Activated T-helper 17 cell treated with anti-CD3 and anti-CD28 coated beads, Interleukin-2, amount 50 U/mL, for 72 hours (primary cell): ENCODE data around the gene KRT32. TPM values are rescaled to one million over a fixed set of nuclear protein-coding genes. Genes with fewer than 3 reads are reported as not detected.

Experiments used
- ATAC-seq: fragments of 150-1000 bp; cut with Tn5 transposase; replicated peaks from 2 replicates; pipeline ENCODE4 v1.10.0; 2021; ENCODE audit warnings: mild to moderate bottlenecking, moderate library complexity
- H3K27ac Mint-ChIP-seq: one replicate; pipeline ENCODE4 v1.8.0; 2022; ENCODE audit warnings: mixed read lengths
- H3K27me3 Mint-ChIP-seq: one replicate; pipeline ENCODE4 v1.8.0; 2022; ENCODE audit warnings: mixed read lengths
- H3K36me3 Mint-ChIP-seq: one replicate; pipeline ENCODE4 v1.8.0; 2022; ENCODE audit warnings: low read depth, mild to moderate bottlenecking, mixed read lengths
- H3K4me1 Mint-ChIP-seq: one replicate; pipeline ENCODE4 v1.8.0; 2022; ENCODE audit warnings: mixed read lengths
- H3K4me3 Mint-ChIP-seq: one replicate; pipeline ENCODE4 v1.8.0; 2022; ENCODE audit warnings: mild to moderate bottlenecking, mixed read lengths
- H3K9me3 Mint-ChIP-seq: one replicate; pipeline ENCODE4 v1.8.0; 2022; ENCODE audit warnings: mixed read lengths
- total RNA-seq, 2 donors: library from RNA; stranded (reverse); gene quantifications; one replicate each; pipeline ENCODE4 v1.2.3, GENCODE V29; 2022

KRT32 gene
- total RNA-seq, 2 donors from 2014 or later: not detected

- Mint-ChIP-seq H3K27me3 (no peaks in the 10 kb centered on the region), H3K4me1 (peaks cover 6% of the 10 kb centered on the region), H3K36me3 (no peaks in the 10 kb centered on the region), H3K4me3 (no peak overlapping the region), H3K27ac (no peak overlapping the region), H3K9me3 (no peaks in the 10 kb centered on the region)
- no peak for ATAC-seq
Measured at GRCh38 chr17:41503202-41503601, 36.0 kb upstream of the KRT32 start.

DNA sequence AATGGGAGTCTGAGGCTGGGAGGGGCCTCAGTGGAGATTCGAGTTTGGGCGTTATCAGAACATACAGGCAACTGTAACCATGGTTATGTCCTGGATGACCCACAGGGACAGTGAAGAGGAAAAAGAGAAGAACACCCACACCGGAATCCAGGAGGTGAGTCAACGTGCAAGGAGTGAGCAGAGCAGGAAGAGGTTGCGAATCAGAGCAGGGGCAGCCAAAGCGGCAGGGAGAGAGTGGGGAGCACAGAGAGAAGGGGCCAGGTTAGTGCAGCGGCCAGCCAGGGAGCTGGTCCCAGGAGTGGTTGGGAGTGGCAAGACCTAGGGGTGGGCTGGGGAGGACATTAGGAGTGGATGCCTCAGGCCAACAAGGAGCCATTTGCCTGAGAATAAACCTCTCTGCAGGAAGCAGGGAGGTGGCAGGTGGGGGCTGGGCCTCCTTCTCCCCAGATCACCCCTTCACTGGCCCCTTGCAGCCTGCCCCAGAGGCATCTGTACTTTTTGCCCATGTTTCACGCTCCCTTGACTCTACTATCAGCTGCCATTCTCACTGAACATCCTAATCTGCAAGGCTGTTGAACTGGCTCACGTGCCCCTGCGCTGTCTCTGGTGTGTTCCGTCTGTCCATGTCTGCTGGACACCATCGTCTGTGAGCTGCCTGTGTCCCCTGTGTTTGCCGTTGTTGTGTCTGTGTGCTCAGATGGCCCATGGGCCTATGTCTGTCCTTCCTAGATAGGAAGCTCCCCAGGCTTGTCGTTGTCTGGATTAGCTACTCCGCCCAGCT is 33.1 kb upstream of the KRT32 start:
- Mint-ChIP-seq H3K9me3 (no peaks in the 10 kb centered on the region), H3K27me3 (no peaks in the 10 kb centered on the region), H3K36me3 (no peaks in the 10 kb centered on the region), H3K27ac (peak overlapping the region; percentile 30), H3K4me3 (no peak overlapping the region), H3K4me1 (peaks cover 13% of the 10 kb centered on the region)
- peak; percentile 50 for ATAC-seq

- H3K27me3 Mint-ChIP-seq: no peaks in the 10 kb centered on the region
- H3K36me3 Mint-ChIP-seq: no peaks in the 10 kb centered on the region
- peaks cover 13% of the 10 kb centered on the region for H3K4me1 Mint-ChIP-seq
- peak overlapping the region; percentile 30 for H3K27ac Mint-ChIP-seq
- H3K4me3 Mint-ChIP-seq: no peak overlapping the region
- H3K9me3 Mint-ChIP-seq: no peaks in the 10 kb centered on the region
- no peak for ATAC-seq
Measured at GRCh38 chr17:41499714-41500113, 32.5 kb upstream of the KRT32 start.

DNA sequence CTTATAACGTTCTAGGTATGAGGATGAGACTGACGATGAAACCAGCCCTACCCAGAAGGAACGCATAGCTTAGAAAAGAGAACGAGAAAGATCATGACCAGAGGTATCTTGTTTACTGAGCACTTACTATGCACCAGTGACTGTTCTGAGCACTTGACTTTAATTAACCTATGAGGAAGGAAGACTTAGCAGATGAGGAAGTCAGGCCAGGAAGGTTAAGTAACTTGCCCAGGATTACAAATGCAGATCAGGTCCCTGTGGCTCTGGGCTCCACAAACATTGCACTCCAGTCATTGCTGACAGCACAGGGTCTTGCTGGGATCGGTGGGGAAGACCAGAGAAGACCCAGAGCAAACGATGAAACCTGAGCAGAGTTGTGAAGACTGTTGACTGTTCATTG is 31.1 kb upstream of the KRT32 start:
- Mint-ChIP-seq H3K4me3 (no peak overlapping the region), H3K9me3 (no peaks in the 10 kb centered on the region), H3K4me1 (peaks cover 13% of the 10 kb centered on the region), H3K27me3 (no peaks in the 10 kb centered on the region), H3K36me3 (no peaks in the 10 kb centered on the region), H3K27ac (no peak overlapping the region)
- no peak for ATAC-seq

DNA sequence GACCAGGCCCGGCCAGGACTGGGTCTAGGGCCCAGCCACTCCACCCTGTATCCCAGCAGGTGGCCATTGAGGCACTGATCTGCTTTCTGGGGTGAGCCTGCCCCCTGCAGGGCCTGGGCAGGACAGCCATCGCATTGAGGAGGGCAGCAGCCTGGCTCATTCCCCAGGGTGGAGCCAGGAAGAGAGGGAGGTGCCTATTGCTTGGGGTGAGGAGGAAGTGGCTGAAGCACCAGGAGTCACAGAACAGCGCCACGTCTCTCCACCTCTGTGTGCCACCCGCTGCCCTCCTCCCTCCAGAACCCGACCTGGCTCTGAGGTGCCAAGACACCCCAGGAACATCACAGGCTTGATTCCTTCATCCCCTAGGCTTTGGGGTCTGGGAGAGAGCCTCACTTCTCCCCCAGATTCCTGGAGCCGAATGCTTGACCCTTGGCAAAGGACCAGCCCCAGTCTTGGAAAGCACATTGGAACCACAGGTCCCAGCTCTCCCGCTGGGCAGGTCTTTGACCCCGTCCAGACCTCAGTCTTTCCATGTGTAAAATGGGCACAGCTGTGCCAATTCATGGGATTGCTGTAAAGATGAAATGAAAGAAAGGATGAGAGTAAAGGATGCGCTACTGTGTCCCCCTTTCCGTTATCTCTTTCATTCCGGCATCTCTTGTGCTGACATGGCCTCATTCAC is 29.8 kb upstream of the KRT32 start:
- peak; percentile 98 for ATAC-seq
- Mint-ChIP-seq H3K4me3 (peak overlapping the region; percentile 34), H3K9me3 (no peaks in the 10 kb centered on the region), H3K27me3 (no peaks in the 10 kb centered on the region), H3K27ac (peak overlapping the region; percentile 84), H3K36me3 (no peaks in the 10 kb centered on the region), H3K4me1 (peaks cover 13% of the 10 kb centered on the region)

GRCh38 chr17:41494524-41494923 is 27.3 kb upstream of the KRT32 start:
- Mint-ChIP-seq H3K4me1 (peaks cover 7% of the 10 kb centered on the region), H3K36me3 (no peaks in the 10 kb centered on the region), H3K27me3 (no peaks in the 10 kb centered on the region), H3K9me3 (no peaks in the 10 kb centered on the region), H3K4me3 (no peak overlapping the region), H3K27ac (no peak overlapping the region)
- no peak for ATAC-seq

DNA sequence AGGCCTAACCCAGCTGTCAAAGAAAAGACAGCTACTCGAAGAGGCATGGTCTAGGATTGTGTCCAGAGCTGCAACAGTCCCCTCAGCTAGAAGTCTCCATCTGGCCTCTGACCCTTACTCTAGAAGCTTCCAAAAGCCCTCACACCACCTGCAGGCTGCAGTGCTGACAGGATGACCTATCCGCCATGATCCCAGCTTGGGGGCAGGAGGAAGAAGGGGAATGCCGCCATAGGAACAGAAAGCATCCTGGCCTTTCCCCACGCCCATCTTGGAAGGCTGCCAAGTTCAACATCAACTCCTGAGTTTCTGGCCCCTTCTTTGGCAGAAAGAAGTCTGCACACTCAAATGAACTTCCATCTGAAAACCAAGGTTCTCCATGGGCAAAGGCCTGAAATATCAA is 25.6 kb upstream of the KRT32 start:
- Mint-ChIP-seq H3K27me3 (no peaks in the 10 kb centered on the region), H3K9me3 (no peaks in the 10 kb centered on the region), H3K4me1 (peaks cover 7% of the 10 kb centered on the region), H3K4me3 (no peak overlapping the region), H3K36me3 (no peaks in the 10 kb centered on the region), H3K27ac (no peak overlapping the region)
- ATAC-seq: no peak

GRCh38 chr17:41492351-41492750 is 25.2 kb upstream of the KRT32 start:
- H3K9me3 Mint-ChIP-seq: no peaks in the 10 kb centered on the region
- H3K36me3 Mint-ChIP-seq: no peaks in the 10 kb centered on the region
- H3K4me3 Mint-ChIP-seq: no peak overlapping the region
- no peak for ATAC-seq
- H3K27me3 Mint-ChIP-seq: no peaks in the 10 kb centered on the region
- H3K27ac Mint-ChIP-seq: peak overlapping the region; percentile 78
- peaks cover 7% of the 10 kb centered on the region for H3K4me1 Mint-ChIP-seq

GRCh38 chr17:41491476-41491875 is 24.3 kb upstream of the KRT32 start:
- H3K27me3 Mint-ChIP-seq: no peaks in the 10 kb centered on the region
- H3K9me3 Mint-ChIP-seq: no peaks in the 10 kb centered on the region

GRCh38 chr17:41490000-41490990 is 23.1 kb upstream of the KRT32 start:
- H3K27me3 Mint-ChIP-seq: no peaks in the 10 kb centered on the region

More at GRCh38 chr17:41491476-41491875, 24.3 kb upstream of the KRT32 start:
- no peak overlapping the region for H3K4me3 Mint-ChIP-seq
- ATAC-seq: no peak
- no peaks in the 10 kb centered on the region for H3K36me3 Mint-ChIP-seq
- H3K27ac Mint-ChIP-seq: peak overlapping the region; percentile 78
- peaks cover 2% of the 10 kb centered on the region for H3K4me1 Mint-ChIP-seq

DNA sequence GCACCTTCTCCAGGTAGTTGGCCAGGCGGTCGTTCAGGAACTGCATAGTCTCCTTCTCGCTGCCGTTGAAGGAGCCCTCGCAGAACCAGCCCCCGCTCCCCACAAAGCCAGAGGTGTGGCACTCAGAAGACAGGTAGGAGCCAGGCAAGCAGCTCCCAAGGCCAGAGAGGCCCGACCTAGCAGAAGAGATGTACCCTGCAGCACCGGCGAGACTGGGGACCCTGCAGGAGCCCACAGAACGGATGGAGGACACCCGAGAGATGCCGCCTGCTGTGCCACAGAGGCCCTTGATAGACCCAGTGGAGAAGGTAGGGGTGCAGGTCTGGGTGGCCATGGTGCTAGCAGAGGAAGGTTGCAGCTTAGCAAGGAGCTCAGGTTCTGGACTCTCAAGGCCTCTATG is 22.3 kb upstream of the KRT32 start, which contains the start of gene KRT36:
Gene KRT36, minus strand, starts transcription at position 380 of the 400 bp plus-strand sequence. Its CDS starts 46 bp downstream, at position 334.
- peak within 1 kb of the TSS; percentile 7 for H3K27ac Mint-ChIP-seq
- H3K27me3 Mint-ChIP-seq: no peaks in the 10 kb centered on the region
- H3K36me3 Mint-ChIP-seq: no peaks in the 10 kb centered on the region
- H3K4me1 Mint-ChIP-seq: no peaks in the 10 kb centered on the region
- no peak within 1 kb of the TSS for H3K4me3 Mint-ChIP-seq
- H3K9me3 Mint-ChIP-seq: no peaks in the 10 kb centered on the region
- ATAC-seq: no peak

More at GRCh38 chr17:41490000-41490990, 23.1 kb upstream of the KRT32 start:
- ATAC-seq: no peak
- H3K4me1 Mint-ChIP-seq: no peaks in the 10 kb centered on the region
- H3K4me3 Mint-ChIP-seq: no peak overlapping the region
- no peaks in the 10 kb centered on the region for H3K9me3 Mint-ChIP-seq
- H3K27ac Mint-ChIP-seq: peak overlapping the region; percentile 7
- H3K36me3 Mint-ChIP-seq: no peaks in the 10 kb centered on the region

DNA sequence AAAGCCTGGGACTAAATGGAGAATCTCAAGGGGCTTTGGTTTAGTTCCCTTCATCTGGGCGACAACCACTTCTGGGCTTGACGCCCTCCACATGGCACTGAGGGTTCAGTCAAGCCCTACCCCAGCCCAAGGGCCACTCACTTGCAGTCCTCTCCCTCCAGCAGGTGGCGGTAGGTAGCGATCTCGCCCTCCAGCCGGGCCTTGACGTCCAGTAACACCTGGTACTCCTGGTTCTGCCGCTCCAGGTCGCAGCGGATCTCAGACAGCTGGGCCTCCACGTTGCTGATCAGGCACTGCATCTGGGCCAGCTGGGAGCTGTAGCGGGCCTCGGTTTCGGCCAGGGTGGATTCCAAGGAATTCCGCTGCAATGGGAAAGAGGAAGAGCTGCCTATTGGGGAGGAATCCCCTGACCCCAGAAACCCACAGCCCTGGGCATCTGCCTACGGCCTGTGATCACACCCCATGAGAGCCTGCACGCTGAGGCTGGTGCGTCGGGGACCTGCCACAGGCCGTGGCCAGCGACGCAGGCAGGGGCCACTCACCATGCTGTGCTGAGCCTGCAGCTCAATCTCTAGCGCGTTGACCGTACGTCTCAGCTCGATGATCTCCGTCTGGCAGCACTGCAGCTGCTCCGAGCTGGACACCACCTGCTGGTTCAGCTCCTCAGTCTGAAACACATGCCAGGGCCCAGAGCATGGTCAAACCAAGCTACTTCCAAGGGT is 19.8 kb upstream of the KRT32 start:
- H3K4me1 Mint-ChIP-seq: no peaks in the 10 kb centered on the region
- H3K9me3 Mint-ChIP-seq: no peaks in the 10 kb centered on the region
- no peaks in the 10 kb centered on the region for H3K36me3 Mint-ChIP-seq
- no peak overlapping the region for H3K27ac Mint-ChIP-seq
- H3K4me3 Mint-ChIP-seq: no peak overlapping the region
- ATAC-seq: peak; percentile 50
- no peaks in the 10 kb centered on the region for H3K27me3 Mint-ChIP-seq

DNA sequence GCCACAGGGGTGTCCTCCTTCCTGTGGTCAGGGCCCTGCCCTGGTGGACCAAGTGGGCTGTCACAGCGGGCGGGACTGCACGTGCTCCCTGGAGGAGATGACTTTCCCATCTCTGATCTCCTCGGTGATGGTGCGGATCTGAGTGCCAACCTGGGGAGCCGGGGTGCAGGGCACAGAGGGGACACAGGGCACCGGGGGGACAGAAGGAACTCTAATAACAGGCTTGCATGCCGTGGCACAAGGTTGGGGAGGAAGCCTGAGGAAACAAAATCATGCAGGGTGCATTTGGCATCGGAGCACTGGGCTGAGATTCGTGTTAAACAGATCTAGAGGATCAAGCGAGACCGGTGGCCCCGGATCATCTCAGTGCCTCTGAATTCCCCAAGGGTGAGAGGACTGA is 19.1 kb upstream of the KRT32 start:
- H3K27me3 Mint-ChIP-seq: no peaks in the 10 kb centered on the region
- H3K27ac Mint-ChIP-seq: no peak overlapping the region
- no peaks in the 10 kb centered on the region for H3K9me3 Mint-ChIP-seq
- H3K36me3 Mint-ChIP-seq: no peaks in the 10 kb centered on the region
- no peaks in the 10 kb centered on the region for H3K4me1 Mint-ChIP-seq
- ATAC-seq: no peak
- no peak overlapping the region for H3K4me3 Mint-ChIP-seq
